Fibroblast of the aortic adventitia (primary cell): Measurements from ENCODE around the gene CHKB. TPM values are rescaled to one million over a fixed set of nuclear protein-coding genes. Genes with fewer than 3 reads are reported as not detected.

Source experiments
- DNase-seq: peaks from one replicate; pipeline ENCODE4 v3.0.0-alpha.2; 2010; ENCODE audit warnings: low read depth
- H3K4me3 ChIP-seq: 2 replicates; pipeline ENCODE4 v1.5.1; 2011; ENCODE audit warnings: low read depth, mild to moderate bottlenecking, control low read depth, low read length, moderate library complexity
- total RNA-seq: library from RNA; depleted of rRNA; stranded (reverse); fragments of >200 nt; gene quantifications from 2 replicates; pipeline ENCODE4 v1.2.3, GENCODE V29; 2012; ENCODE audit warnings: low replicate concordance
- TF ChIP-seq, protein P1 (sequence below): IDR thresholded peaks from 2 replicates; pipeline ENCODE4 v1.5.1; 2011; ENCODE audit warnings: mild to moderate bottlenecking, low read length, control low read depth, inconsistent platforms; ENCODE audit not compliant: insufficient read depth

CHKB gene
- total RNA-seq, 1 donor, result 20.2 TPM

DNA sequence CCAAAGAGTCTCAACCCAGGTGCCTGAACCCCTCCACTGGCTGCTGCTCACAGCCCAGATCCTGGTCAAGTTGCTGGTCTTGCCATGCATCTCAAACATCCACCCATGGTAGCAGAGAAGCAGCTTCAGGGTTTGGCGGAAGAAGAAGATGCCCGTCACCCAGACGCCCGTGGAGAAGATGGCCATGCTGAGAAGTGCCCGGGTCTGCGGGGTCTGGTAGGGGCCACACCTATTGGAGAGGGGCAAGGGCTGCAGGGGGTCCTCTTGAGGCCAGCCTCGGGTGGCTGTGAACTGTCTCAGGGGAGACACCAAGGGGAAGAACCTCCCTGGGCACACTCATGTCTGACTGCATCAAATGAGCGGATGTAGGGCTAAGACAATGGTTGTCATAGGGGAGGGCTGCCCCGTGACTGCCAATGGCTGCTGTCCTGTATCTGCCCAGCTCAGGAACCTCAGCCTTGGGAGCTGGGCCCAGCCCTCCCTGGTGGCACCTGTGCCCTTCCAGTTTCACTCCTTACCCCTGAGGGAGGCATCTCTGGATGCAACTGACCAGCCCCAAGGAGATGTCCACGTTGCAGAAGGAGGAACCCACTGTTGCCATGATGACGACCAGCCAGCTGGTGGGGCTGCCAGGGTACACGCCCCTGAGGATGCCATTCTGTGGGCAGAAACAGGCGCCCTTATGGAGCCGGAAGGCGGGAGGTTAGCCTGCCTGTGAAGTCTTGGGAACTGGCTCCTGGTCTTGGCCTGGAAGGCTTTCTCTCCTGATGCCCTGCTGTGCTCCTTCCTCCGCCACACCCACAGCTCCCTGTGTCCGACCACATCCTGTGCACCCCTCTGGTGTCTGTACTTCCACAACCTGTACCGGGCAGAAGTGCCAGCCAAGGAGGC lies 5.6 kb downstream of the CHKB start:
- TF ChIP-seq, protein P1, sequence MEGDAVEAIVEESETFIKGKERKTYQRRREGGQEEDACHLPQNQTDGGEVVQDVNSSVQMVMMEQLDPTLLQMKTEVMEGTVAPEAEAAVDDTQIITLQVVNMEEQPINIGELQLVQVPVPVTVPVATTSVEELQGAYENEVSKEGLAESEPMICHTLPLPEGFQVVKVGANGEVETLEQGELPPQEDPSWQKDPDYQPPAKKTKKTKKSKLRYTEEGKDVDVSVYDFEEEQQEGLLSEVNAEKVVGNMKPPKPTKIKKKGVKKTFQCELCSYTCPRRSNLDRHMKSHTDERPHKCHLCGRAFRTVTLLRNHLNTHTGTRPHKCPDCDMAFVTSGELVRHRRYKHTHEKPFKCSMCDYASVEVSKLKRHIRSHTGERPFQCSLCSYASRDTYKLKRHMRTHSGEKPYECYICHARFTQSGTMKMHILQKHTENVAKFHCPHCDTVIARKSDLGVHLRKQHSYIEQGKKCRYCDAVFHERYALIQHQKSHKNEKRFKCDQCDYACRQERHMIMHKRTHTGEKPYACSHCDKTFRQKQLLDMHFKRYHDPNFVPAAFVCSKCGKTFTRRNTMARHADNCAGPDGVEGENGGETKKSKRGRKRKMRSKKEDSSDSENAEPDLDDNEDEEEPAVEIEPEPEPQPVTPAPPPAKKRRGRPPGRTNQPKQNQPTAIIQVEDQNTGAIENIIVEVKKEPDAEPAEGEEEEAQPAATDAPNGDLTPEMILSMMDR, result no peak
- no peak overlapping the region for H3K4me3 ChIP-seq
- no peak for DNase-seq

DNA sequence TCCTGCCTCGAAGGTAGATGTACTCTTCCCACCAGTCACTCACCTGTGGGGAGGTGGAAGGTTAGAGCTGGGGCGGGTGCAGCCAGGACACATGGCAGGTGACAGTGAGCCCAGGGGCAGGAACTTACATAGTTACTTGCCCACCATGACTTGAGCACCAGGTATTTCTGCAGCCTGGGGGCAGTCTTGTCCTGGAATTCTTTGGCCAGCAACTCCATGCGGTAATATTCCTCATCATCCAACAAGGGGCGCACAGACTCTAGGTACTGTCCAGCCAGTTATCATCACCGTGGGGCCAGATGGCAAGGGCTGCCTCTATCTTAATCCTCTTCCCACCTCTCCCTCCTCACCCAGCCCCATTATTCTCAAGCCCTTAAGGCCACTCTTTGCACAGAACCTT lies 6.6 kb downstream of the CHKB start:
- no peak overlapping the region for H3K4me3 ChIP-seq
- TF ChIP-seq, protein P1, result peak; percentile 25
- DNase-seq, result peak; percentile 41

DNA sequence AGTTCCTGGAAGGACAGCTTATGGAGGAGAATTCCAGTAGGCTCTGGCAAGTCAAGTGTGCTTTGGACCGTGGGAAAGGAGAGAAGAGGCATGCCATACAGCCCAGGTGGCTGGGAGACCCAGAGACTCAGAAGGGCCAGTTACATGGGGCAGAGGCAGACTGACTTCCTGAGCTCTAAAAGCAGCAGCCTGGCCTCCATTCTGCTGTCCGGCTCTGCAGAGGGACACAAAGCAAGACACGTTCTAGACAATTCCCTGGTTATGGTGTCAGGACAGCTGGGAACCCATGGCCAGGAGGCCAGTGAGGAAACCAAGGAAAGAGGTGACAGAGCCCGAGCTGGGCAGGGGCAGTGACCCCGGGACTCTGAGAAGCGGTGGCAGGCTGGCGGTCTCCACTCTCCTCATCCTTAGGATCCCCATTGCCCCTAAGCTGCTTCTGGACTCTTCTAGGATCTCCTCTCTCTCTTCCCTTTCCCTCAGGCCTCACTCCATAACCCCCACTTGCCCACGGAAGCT lies 7.2 kb downstream of the CHKB start:
- TF ChIP-seq, protein P1, result no peak
- no peak overlapping the region for H3K4me3 ChIP-seq
- no peak for DNase-seq

DNA sequence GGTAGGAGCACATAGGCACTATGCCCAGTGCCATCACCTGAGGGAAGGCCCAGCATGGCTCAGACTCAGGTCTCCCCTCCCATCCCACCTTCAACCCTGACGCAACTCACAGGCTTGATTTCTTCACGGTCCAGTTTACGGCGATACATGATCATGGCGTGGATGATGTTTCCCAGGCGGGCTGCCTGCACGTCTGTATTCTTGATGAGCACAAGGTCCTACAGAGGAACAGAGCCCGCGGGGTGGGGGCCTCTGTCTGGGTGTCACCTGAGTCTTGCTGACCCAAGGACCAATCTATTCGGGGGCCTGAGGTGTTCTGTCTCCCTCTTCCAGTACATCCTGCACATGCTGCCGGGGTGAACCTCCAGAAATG lies 8.3 kb downstream of the CHKB start:
- TF ChIP-seq, protein P1, result no peak
- H3K4me3 ChIP-seq, result no peak overlapping the region
- DNase-seq, result no peak

DNA sequence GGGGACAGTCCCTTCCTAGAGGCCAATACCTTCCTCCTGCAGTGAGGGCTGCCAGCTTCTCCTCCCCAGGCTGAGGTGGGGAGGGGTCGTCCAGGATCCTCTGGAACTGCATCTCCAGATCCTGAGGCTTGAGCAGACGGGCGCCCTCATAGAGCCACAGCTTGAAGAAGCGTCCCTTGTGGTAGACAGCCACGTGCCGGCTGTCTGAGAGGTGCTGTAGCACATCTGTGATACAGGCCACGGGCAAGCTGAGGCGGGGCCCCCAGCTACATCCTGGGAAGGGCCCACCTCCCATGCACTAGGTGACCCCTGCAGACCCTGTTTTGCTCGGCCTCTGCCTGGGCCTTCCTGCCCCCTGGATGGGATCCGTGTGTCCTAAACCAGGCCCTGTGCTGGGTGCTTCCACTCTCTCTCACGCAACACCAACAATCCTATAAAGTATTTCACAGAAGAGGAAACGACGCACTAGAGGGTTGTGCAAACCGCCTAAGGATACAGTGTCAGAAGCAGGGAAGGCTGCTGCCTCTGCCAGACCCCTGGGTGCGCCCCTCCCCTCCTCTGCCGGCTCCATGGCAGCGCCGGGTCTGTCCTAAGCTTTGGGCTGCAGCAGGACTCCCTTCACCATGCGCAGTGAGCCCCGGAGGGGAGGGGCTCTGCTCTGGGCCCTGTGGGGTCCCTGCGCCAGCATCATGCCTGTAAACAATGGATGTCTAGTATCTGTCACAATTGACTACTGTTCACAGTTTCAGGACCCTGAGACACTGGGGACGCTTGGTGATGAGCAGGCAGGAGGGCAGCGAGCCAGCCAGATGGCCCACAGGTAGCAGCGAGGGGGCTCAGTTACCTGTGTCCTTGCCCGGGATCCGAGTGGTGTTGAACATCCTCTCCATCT lies 8.9 kb downstream of the CHKB start:
- DNase-seq, result no peak
- TF ChIP-seq, protein P1, result no peak
- no peak overlapping the region for H3K4me3 ChIP-seq

DNA sequence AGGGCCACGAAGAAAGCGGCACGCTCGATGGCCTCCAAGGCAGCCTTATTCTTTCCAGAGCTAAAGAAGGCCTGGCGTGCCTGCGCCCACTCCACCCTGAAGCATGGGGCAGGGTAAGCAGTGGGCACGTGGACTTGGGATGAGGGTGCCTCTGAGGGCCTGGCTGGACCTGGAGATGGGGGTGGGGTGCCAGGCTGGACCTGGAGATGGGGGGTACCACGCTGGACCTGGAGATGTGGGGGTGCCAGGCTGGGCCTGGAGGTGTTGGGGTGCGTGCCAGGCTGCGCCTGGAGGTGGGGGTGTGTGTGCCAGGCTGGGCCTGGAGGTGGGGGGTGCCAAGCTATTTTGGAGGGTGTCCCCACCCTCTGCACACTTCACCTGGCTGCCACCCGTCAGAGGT lies 9.7 kb downstream of the CHKB start:
- DNase-seq, result no peak
- TF ChIP-seq, protein P1, result no peak
- H3K4me3 ChIP-seq, result no peak overlapping the region
